MCF 10A (cell line): ENCODE measurements around the gene TTLL5. TPM values are rescaled to one million over a fixed set of nuclear protein-coding genes. Genes with fewer than 3 reads are reported as not detected.
"Not testable (repeated sequence)": the region's sequence is repeated elsewhere in the genome, so short reads cannot be mapped to it uniquely, and the experiment has no call there.

Experiments
- BruUV-seq: library from RNA; stranded (reverse); fragments of 400-500 nt; replicated peaks from 2 replicates; lab custom pipeline; 2021; lab: Mats Ljungman, UMichigan
- CTCF ChIA-PET: fragments of 300-600 bp; sonication (Branson Sonifier 250); formaldehyde crosslinking; extraction: SDS; loops from one replicate; lab custom pipeline; 2021; ENCODE audit warnings: antibody characterized with exemption, inconsistent platforms; lab: Yijun Ruan, JAX
- POLR2A ChIA-PET: fragments of 300-600, 350-650 bp; sonication (Branson Sonifier 250); formaldehyde crosslinking; extraction: SDS; loops from one replicate; lab custom pipeline; 2020; ENCODE audit warnings: antibody characterized with exemption, inconsistent platforms; lab: Yijun Ruan, JAX
- DNase-seq: peaks from one replicate; pipeline ENCODE4 v3.0.0-alpha.2; 2018; ENCODE audit not compliant: unreplicated experiment
- H3K27ac Mint-ChIP-seq: one replicate; pipeline ENCODE4 v1.8.0; 2022; ENCODE audit warnings: mild to moderate bottlenecking, low read depth, mixed read lengths; ENCODE audit not compliant: unreplicated experiment
- H3K27me3 Mint-ChIP-seq: one replicate; pipeline ENCODE4 v1.8.0; 2022; ENCODE audit warnings: mixed read lengths; ENCODE audit not compliant: insufficient read depth, unreplicated experiment
- H3K36me3 Mint-ChIP-seq: one replicate; pipeline ENCODE4 v1.8.0; 2022; ENCODE audit warnings: mild to moderate bottlenecking, moderate library complexity, mixed read lengths; ENCODE audit not compliant: insufficient read depth, unreplicated experiment
- H3K4me1 Mint-ChIP-seq: one replicate; pipeline ENCODE4 v1.8.0; 2022; ENCODE audit warnings: mixed read lengths; ENCODE audit not compliant: insufficient read depth, unreplicated experiment
- H3K4me3 Mint-ChIP-seq: one replicate; pipeline ENCODE4 v1.8.0; 2022; ENCODE audit warnings: mild to moderate bottlenecking, moderate library complexity, mixed read lengths; ENCODE audit not compliant: unreplicated experiment
- H3K9me3 Mint-ChIP-seq: one replicate; pipeline ENCODE4 v1.8.0; 2022; ENCODE audit warnings: mixed read lengths; ENCODE audit not compliant: unreplicated experiment
- intact Hi-C: fragments of 100-400 bp; cut with micrococcal nuclease; formaldehyde crosslinking; loops from 2 replicates; pipeline ENCODE4 v1.14.1; 2022
- total RNA-seq: library from RNA; stranded (reverse); gene quantifications from 2 replicates; pipeline ENCODE4 v1.2.3, GENCODE V29; 2022
- TF ChIP-seq, protein P1 (sequence below): fragments of 200-600 bp; IDR thresholded peaks from one replicate; pipeline ENCODE4 v1.8.0; 2022; ENCODE audit warnings: antibody characterized with exemption, mild to moderate bottlenecking; ENCODE audit not compliant: unreplicated experiment

TTLL5 gene
- total RNA-seq, 1 experiment from 2014 or later = 31.7 TPM

DNA sequence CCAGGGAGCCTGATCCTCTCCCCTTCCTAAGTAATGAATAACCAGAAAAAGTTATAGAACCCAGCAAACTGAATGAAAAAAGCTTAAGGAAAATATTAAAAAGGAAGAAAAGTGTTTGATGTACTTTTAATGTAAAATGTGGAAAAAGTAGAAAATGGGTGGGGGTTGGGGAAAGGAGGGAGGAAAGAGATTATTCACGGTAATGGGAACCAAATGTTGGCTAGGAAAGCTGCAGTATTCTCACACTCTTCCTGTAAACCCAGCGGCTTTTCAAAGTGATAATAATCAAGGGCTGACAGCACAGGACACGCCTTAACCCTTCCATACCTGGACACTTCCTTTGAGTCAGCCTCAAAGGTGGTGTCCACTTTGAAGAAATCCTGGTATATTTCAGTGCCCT is 181.5 kb downstream of the TTLL5 start:
- no peak overlapping the region for H3K4me3 Mint-ChIP-seq
- TF ChIP-seq, protein P1, sequence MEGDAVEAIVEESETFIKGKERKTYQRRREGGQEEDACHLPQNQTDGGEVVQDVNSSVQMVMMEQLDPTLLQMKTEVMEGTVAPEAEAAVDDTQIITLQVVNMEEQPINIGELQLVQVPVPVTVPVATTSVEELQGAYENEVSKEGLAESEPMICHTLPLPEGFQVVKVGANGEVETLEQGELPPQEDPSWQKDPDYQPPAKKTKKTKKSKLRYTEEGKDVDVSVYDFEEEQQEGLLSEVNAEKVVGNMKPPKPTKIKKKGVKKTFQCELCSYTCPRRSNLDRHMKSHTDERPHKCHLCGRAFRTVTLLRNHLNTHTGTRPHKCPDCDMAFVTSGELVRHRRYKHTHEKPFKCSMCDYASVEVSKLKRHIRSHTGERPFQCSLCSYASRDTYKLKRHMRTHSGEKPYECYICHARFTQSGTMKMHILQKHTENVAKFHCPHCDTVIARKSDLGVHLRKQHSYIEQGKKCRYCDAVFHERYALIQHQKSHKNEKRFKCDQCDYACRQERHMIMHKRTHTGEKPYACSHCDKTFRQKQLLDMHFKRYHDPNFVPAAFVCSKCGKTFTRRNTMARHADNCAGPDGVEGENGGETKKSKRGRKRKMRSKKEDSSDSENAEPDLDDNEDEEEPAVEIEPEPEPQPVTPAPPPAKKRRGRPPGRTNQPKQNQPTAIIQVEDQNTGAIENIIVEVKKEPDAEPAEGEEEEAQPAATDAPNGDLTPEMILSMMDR = no peak
- intact Hi-C loops = no loop called here
- H3K27me3 Mint-ChIP-seq = no peaks in the 10 kb centered on the region
- no TSS peak for BruUV-seq
- H3K4me1 Mint-ChIP-seq = peaks cover 9% of the 10 kb centered on the region
- ChIA-PET POLR2A (interaction anchor here (0.7 kb wide), 1 partner anchor 26 kb away, joined by 3 read pairs; no protein-coding TSS in a partner anchor), CTCF (interaction anchor here (0.6 to 0.7 kb wide), 2 partner anchors 64 to 72 kb away, joined by 3 to 4 read pairs; no protein-coding TSS in a partner anchor)
- DNase-seq = no peak
- no peaks in the 10 kb centered on the region for H3K9me3 Mint-ChIP-seq
- H3K27ac Mint-ChIP-seq = no peak overlapping the region
- no peaks in the 10 kb centered on the region for H3K36me3 Mint-ChIP-seq

DNA sequence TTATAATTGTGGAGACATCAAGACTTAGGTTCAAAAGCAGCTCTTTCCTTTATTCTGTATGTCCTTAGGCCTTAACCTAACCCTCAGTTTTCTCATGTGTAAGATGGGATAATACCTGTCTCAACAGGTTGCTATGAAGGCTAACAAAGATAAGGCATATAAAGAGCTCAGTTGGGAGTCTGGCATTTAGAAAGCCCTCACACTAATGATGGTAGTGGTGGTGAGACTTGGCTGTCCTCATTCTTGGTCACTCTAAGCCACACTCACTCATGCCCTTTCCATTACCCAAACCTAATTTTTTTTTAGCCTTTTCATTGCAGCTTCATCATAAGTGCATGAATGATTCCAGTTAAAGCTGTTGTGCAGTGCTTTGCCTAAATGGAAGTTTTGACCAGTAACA is 183.4 kb downstream of the TTLL5 start:
- DNase-seq = no peak
- H3K4me3 Mint-ChIP-seq = no peak overlapping the region
- H3K9me3 Mint-ChIP-seq = no peaks in the 10 kb centered on the region
- ChIA-PET POLR2A (interaction anchor here (1.1 kb wide), 1 partner anchor 24 kb away, joined by 3 read pairs; no protein-coding TSS in a partner anchor), CTCF (interaction anchor here (1.5 kb wide), 1 partner anchor 136 kb away, joined by 3 read pairs; no protein-coding TSS in a partner anchor)
- intact Hi-C loops = no loop called here
- H3K36me3 Mint-ChIP-seq = no peaks in the 10 kb centered on the region
- TF ChIP-seq, protein P1 = no peak
- BruUV-seq = no TSS peak
- no peak overlapping the region for H3K27ac Mint-ChIP-seq
- peaks cover 8% of the 10 kb centered on the region for H3K4me1 Mint-ChIP-seq
- no peaks in the 10 kb centered on the region for H3K27me3 Mint-ChIP-seq

DNA sequence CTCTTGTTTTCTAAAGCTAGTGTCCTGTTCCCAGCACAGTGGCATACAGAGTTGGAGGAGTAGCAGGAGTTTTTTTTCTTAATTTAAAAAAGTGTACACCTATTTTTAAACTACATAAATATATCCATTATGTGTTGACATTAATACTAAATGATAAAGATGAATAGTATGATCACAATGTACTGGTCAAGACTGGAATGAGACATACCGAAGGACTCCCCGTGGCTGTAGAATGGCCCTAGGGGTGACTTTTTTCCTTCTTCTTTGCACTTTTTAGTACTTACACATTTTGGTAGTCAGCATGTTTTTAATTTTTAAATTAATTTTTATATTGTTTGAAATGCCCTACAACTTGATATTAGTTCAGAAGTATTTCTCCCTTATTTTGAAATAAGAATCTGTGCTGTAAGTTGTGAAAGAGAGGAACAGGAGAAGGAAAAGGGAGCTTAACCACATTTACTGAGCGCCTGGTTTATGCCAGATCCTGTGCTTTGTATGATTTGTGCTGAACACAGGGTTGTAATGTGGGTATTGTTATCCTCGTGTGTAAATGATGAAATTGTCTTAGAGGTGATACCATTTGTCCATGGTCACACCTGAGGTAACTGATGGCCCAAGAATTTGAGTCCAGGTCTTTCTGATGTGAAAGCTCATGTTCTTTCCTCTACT is 184.2 kb downstream of the TTLL5 start:
- Mint-ChIP-seq H3K36me3 (no peaks in the 10 kb centered on the region), H3K4me1 (peaks cover 8% of the 10 kb centered on the region), H3K9me3 (no peaks in the 10 kb centered on the region), H3K27ac (no peak overlapping the region), H3K27me3 (no peaks in the 10 kb centered on the region), H3K4me3 (no peak overlapping the region)
- TF ChIP-seq, protein P1 = no peak
- ChIA-PET CTCF (interaction anchor here (1.5 kb wide), 1 partner anchor 137 kb away, joined by 3 read pairs; no protein-coding TSS in a partner anchor), POLR2A (interaction anchor here (1.1 kb wide), 1 partner anchor 23 kb away, joined by 3 read pairs; no protein-coding TSS in a partner anchor)
- no peak for DNase-seq
- no TSS peak for BruUV-seq
- intact Hi-C loops = no loop called here

DNA sequence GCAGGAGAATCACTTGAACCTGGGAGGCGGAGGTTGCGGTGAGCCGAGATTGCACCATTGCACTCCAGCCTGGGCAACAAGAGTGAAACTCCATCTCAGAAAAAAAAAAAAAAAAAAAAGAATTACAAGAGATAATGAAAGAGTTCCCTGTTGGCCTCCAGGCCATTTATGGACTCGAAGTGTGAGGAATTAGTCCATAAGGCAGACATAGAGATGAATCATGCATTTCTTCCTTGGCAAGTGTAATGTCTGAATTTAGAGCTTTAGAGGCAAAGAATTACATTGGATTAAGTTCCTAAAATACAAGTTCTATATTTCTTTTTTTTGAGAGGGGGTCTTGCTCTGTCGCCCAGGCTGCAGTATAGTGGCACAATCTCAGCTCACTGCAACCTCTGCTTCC is 185.6 kb downstream of the TTLL5 start:
- DNase-seq, H3K27me3 Mint-ChIP-seq, BruUV-seq, H3K27ac Mint-ChIP-seq, intact Hi-C loops, H3K4me1 Mint-ChIP-seq, H3K9me3 Mint-ChIP-seq, H3K4me3 Mint-ChIP-seq, H3K36me3 Mint-ChIP-seq: not testable (repeated sequence)
- ChIA-PET CTCF (interaction anchor here (0.7 kb wide), 1 partner anchor 41 kb away, joined by 4 read pairs; no protein-coding TSS in a partner anchor), POLR2A (interaction anchor here (0.6 kb wide), 1 partner anchor 16 kb away, joined by 3 read pairs; no protein-coding TSS in a partner anchor)
